ENCODE data around the gene CCDC33.

Gene CCDC33

GRCh38 chr15:74334127-74334526 lies 98.0 kb downstream of the CCDC33 start:
- in situ Hi-C loops (cut with HindIII; ENCODE audit: low pct_unique_long_range_greater_than_20kb, low sequenced_read_pairs): no loop called here
- no peak for DNase-seq (ENCODE audit: low read depth in 1 of 2, low spot score in 1 of 2)
- no peak for TF ChIP-seq JUND (IDR thresholded peaks at IDR 0.05; ENCODE audit: low read depth)

GRCh38 chr15:74335396-74335795 lies 99.3 kb downstream of the CCDC33 start:
- TF ChIP-seq JUND (IDR thresholded peaks at IDR 0.05; ENCODE audit: low read depth): no peak
- DNase-seq (ENCODE audit: low read depth in 1 of 2, low spot score in 1 of 2): no peak
- in situ Hi-C loops (cut with HindIII; ENCODE audit: low pct_unique_long_range_greater_than_20kb, low sequenced_read_pairs): no loop called here

GRCh38 chr15:74336061-74337005 lies 100.2 kb downstream of the CCDC33 start:
- in situ Hi-C loops (cut with HindIII; ENCODE audit: low pct_unique_long_range_greater_than_20kb, low sequenced_read_pairs): no loop called here
- DNase-seq (ENCODE audit: low read depth in 1 of 2, low spot score in 1 of 2): no peak

GRCh38 chr15:74337146-74337545 lies 101.0 kb downstream of the CCDC33 start:
- no peak for DNase-seq (ENCODE audit: low read depth in 1 of 2, low spot score in 1 of 2)
- TF ChIP-seq JUND (IDR thresholded peaks at IDR 0.05; ENCODE audit: low read depth): no peak
- in situ Hi-C loops (cut with HindIII; ENCODE audit: low pct_unique_long_range_greater_than_20kb, low sequenced_read_pairs): no loop called here

More at GRCh38 chr15:74336061-74337005, 100.2 kb downstream of the CCDC33 start:
- TF ChIP-seq JUND (IDR thresholded peaks at IDR 0.05; ENCODE audit: low read depth): no peak

GRCh38 chr15:74337607-74338211 lies 101.6 kb downstream of the CCDC33 start:
- in situ Hi-C loops (cut with HindIII; ENCODE audit: low pct_unique_long_range_greater_than_20kb, low sequenced_read_pairs): no loop called here
- no peak for TF ChIP-seq JUND (IDR thresholded peaks at IDR 0.05; ENCODE audit: low read depth)
- no peak for DNase-seq (ENCODE audit: low read depth in 1 of 2, low spot score in 1 of 2)

GRCh38 chr15:74338676-74339075 lies 102.5 kb downstream of the CCDC33 start:
- TF ChIP-seq JUND (IDR thresholded peaks at IDR 0.05; ENCODE audit: low read depth): no peak
- no peak for DNase-seq (ENCODE audit: low read depth in 1 of 2, low spot score in 1 of 2)
- in situ Hi-C loops (cut with HindIII; ENCODE audit: low pct_unique_long_range_greater_than_20kb, low sequenced_read_pairs): no loop called here

GRCh38 chr15:74339371-74339770 lies 103.2 kb downstream of the CCDC33 start:
- DNase-seq (ENCODE audit: low read depth in 1 of 2, low spot score in 1 of 2): no peak
- TF ChIP-seq JUND (IDR thresholded peaks at IDR 0.05; ENCODE audit: low read depth): no peak
- in situ Hi-C loops (cut with HindIII; ENCODE audit: low pct_unique_long_range_greater_than_20kb, low sequenced_read_pairs): no loop called here

GRCh38 chr15:74340150-74340549 lies 104.0 kb downstream of the CCDC33 start:
- TF ChIP-seq JUND (IDR thresholded peaks at IDR 0.05; ENCODE audit: low read depth): no peak

GRCh38 chr15:74343127-74343796 lies 107.1 kb downstream of the CCDC33 start:
- in situ Hi-C loops (cut with HindIII; ENCODE audit: low pct_unique_long_range_greater_than_20kb, low sequenced_read_pairs): no loop called here
- no peak for TF ChIP-seq JUND (IDR thresholded peaks at IDR 0.05; ENCODE audit: low read depth)
- no peak for DNase-seq (ENCODE audit: low read depth in 1 of 2, low spot score in 1 of 2)

More at GRCh38 chr15:74340150-74340549, 104.0 kb downstream of the CCDC33 start:
- in situ Hi-C loops (cut with HindIII; ENCODE audit: low pct_unique_long_range_greater_than_20kb, low sequenced_read_pairs): no loop called here
- DNase-seq (ENCODE audit: low read depth in 1 of 2, low spot score in 1 of 2): no peak

- no peak for DNase-seq (ENCODE audit: low read depth in 1 of 2, low spot score in 1 of 2)
- TF ChIP-seq JUND (IDR thresholded peaks at IDR 0.05; ENCODE audit: low read depth): no peak
- in situ Hi-C loops (cut with HindIII; ENCODE audit: low pct_unique_long_range_greater_than_20kb, low sequenced_read_pairs): no loop called here
Measured at GRCh38 chr15:74343797-74344127, 107.6 kb downstream of the CCDC33 start.

GRCh38 chr15:74345051-74345450 lies 108.9 kb downstream of the CCDC33 start:
- in situ Hi-C loops (cut with HindIII; ENCODE audit: low pct_unique_long_range_greater_than_20kb, low sequenced_read_pairs): no loop called here
- no peak for DNase-seq (ENCODE audit: low read depth in 1 of 2, low spot score in 1 of 2)
- no peak for TF ChIP-seq JUND (IDR thresholded peaks at IDR 0.05; ENCODE audit: low read depth)

GRCh38 chr15:74347757-74348250 lies 111.7 kb downstream of the CCDC33 start:
- in situ Hi-C loops (cut with HindIII; ENCODE audit: low pct_unique_long_range_greater_than_20kb, low sequenced_read_pairs): no loop called here
- no peak for DNase-seq (ENCODE audit: low read depth in 1 of 2, low spot score in 1 of 2)
- no peak for TF ChIP-seq JUND (IDR thresholded peaks at IDR 0.05; ENCODE audit: low read depth)

Measured in T47D (cell line).